HG02852 (cell line): ENCODE data around the gene JOSD1.
A peak's percentile ranks its signal among the peaks of the same experiment; 100 is the strongest.

ENCODE experiments used
- ATAC-seq: cut with Tn5 transposase; IDR thresholded peaks from one replicate; pipeline ENCODE4 v1.9.1; 2021; ENCODE audit warnings: mild to moderate bottlenecking, moderate library complexity; ENCODE audit not compliant: unreplicated experiment

Gene JOSD1

DNA sequence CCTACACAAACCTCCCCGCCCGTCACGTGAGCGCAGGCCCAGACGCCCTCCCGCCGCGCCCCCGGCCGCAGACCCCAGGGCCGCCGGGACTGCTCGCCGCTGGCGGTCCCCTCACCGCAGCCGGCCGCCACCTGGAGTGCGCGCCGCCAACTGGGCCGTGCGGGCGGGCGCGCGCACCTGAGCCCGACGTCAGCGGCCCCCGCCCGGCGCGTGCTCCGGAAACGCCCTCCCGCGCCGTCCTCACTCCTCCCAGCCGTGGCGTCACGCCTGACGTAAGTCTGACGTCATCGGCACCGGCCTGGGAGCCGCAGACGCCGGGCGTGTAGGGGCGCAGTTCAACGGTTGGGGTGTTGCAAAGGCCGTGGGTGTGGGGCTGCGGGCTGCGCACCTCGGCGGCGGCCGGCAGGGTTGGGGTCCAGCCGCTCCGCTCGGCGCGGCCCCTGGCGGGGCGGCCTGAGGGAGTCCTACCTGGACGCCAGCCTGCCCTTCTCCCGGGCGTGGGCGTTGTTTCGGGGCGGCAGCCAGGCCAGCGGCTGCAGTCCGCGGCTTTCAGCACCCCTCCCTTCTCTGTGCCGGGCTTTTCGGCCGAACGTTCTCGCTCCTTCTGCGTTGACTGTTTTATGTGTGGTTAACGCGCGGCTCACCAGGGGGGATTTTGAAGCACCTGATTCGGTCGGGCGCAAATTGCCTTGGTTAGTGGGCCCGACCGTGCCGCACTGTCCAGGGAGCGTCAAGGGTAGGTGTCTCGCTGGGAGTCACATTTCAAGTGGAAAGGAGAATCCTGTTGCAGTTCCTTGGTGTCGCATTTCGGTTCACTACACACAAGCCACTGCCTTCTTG is at the start of gene JOSD1:
Gene JOSD1, minus strand, starts transcription at position 155 of the 840 bp plus-strand sequence. CDS start 956 bp downstream, outside the sequence.
- ATAC-seq = peak; percentile 34

DNA sequence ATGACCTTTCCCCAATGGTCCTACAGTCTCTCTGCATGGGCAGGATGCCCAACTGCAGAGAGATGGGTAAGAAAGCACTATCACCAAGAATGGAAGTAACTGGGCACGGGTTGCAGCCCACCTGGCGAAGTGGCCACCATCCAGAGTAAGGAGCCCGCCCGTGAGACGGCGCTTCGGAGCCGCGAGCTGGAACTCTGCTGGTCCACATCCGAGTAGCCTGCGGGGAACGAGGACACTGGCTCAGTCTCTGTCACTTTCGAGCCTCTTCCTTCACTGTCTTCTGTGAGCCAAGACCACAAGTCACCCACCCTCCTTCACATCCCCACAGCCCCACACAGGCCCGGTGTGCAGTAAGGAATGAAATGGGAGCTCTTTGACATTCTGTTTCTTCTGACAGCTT is 49.4 kb upstream of the JOSD1 start:
- ATAC-seq = no peak

DNA sequence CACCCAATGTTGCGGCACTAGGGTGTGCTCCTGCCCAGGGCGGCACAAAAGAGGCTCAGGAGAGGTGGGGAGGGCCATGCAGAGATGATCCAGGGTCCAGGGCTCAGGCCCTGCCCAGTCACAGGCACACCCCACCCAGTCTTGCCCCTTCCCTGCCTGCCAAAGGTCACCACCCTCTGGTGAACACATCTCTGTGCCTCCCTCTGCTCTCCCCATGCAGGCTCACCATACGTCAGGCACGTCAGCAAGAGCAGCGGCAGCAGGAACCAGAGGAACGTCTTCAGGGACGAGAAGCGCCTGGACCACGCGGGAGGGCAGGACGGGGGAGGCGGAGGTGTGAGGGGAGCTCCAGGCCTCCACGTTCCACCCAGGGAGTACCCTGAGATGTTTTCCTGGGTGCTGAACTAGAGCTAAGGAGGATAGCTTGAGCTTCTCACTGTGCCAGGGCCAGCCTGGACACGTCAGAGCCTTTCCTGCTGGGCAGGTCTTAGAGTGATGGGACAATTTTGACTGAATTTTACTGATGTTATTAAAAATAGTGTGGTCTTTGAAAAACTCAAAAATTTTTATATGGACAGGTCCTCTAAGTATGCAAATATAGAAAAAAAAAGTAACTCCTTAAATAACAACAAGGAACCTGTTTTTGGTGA is 47.9 kb upstream of the JOSD1 start:
- ATAC-seq = no peak

DNA sequence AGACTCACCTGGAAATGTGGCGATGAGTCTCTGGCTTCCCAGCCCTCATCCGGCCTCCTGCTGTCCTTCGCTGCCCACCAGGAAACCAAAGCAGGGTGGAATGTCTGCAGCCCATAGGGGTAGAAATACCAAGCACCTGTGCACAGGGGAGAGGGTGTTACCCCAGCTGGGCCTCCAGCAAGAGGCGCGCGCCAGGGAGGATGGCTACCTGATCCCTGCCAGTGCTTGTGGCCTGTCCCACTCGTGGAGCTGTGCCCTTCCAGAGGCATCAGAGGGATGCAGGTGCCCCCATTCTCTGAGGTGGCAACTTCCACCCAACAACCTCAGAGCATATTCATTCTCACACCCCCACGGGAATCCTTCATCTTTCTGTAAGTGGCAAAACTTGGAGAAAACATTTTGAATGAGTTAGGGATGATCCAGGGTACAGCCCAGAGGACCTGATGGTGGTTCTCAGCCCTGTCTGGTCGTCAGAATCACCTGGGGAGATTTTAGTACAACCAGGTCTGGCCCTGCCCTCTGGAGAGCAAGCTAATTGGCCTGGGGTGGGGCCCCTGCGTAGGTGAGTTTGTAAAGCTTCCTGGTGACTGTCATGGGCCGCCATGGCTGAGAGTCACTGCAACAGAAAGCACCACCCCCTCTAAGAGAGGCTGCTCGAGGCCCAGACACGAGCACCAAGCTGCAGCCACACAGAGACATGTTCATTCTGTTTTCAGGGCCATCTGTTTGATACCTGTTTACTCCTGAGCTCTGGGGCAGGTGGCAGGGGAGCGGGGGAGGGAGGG is 45.1 kb upstream of the JOSD1 start:
- ATAC-seq = no peak

DNA sequence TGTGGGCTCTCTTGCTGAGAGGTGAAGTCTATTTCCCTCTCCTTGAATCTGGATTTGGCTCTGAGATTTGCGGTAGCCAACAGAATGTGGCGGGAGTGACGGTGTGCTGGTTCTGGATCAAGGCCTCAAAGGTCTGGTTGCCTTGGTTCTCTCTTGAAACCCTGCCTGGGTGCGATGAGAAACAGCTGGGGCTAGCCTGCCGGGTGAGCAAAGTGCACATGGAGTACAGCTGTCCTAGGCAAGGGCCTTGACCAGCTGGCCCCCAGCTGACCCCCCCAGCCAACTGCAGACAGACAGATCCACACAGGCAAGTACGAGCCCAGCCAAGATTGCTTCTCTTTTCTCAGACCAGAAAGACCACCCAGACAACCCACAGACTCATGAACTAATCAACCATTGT is 44.2 kb upstream of the JOSD1 start:
- ATAC-seq = no peak

DNA sequence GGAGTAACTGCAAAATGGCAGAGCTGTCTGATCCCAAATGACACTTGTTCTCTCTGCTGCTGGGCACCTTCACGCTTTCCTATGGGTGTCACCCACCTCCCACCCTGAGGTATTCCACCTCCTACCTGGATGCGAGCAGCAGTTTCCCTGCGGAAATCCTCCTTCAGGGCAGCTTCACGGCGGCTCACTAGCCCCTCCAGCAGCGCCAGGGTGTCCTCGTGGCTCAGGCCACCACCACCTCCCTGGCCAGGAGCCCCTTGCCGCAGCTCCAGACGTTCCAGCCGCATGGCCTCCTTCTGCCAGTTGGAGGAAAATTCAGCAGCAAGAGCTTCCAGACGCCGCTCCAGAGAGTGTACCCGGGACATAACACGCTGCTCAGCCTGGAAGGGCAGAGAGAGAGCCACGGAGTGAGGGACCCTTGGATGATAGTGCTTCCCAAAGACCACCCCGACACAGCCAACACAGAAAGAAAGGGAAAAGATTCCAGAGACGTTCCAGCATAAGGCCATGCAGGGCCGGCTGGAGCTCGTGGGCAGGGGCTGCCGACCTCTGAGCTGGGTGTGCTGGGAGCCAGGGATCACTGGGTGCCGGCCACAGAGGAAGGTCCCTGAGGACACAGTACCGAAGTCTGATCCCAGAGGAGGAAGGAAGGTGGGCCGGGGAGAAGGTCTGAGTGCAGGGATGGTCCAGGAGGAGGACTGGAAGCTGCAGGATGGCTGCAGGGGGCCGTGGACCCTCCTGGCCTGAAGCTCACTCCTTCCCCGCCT is 41.6 kb upstream of the JOSD1 start:
- no peak for ATAC-seq

DNA sequence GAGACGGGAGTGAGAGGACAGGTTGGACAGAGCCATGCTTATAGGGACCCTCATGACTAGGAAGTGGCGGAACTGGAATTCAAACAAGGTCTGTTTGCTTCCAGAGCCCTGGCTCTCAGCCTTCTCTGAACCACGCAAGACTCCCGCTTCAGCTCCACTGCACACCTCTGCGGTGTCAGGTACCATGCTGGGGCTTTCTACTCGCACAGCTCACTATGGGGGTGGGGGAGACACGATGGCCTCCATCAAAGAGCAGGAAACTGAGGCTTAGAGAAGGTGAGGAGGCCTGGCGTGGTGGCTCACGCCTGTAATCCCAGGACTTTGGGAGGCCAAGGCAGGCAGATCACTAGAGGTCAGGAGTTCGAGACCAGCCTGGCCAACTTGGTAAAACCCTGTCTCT is 40.8 kb upstream of the JOSD1 start:
- ATAC-seq = no peak

DNA sequence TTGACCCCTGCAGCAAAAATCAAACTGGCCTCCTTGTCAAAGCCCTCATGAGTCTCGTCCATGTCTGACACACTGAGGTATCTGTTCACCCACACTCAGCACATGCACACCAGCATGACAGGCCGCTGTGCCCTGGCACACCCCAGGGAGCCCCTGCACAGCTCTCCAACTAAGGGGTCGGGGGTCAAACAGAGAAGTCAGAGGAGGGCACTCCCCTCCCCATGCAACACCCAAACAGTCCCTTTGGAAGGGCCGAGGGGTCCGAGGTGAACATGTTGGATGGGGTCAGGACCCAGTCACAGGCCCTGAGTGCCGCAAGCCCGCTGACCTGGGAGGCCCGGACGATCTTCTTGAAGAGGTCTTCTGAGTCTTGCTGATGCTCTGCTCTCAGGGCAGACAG is 40.4 kb upstream of the JOSD1 start:
- no peak for ATAC-seq

DNA sequence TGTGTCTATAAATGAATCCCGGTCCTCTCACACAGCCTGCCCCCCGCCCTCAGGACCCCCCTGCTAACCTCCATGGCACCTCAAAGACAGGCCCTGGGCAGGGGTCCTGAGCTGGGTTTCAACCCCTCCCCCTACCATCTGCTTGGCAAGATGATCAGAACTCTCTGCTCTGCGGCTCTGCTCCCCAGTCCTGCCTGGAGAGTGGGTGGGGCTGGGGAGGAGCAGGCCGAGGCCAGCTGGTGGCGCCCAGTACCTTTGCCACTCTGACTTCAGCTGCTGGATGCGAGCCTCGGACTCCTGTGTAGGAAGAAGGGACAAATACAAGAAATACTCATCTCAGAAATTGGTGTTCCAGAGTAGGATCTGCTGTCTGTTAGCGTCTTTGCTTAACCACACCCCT is 40.0 kb upstream of the JOSD1 start:
- ATAC-seq = no peak

DNA sequence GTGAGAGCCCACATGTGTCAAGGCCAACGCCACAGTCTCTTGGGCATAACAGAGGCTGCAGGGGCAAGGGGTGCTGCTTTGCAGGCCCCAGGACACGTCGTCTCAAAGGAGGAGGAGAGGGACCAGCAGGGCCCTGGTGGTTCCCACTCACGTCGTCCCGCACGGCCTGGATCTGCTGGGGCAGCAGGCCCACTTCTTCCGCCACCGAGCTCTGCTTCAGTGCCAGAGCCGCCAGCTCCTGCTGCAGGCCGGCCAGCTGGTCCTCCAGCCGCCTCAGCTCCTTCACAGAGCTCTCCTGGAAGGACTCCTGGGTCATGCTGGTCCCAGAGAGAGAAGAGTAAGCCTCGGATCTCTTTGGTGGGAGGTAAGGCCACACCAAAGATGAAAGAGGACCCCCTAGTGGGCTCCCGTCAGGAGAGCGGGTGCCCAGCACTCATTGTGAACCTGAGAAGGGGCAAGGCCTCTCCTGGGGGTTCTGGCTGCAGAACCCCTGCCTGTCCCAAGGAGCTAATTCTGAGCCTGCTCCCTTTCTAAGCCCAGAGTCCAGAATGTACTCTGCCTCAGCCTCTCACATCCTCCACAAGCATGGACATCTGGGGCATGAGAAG is 39.5 kb upstream of the JOSD1 start:
- no peak for ATAC-seq

DNA sequence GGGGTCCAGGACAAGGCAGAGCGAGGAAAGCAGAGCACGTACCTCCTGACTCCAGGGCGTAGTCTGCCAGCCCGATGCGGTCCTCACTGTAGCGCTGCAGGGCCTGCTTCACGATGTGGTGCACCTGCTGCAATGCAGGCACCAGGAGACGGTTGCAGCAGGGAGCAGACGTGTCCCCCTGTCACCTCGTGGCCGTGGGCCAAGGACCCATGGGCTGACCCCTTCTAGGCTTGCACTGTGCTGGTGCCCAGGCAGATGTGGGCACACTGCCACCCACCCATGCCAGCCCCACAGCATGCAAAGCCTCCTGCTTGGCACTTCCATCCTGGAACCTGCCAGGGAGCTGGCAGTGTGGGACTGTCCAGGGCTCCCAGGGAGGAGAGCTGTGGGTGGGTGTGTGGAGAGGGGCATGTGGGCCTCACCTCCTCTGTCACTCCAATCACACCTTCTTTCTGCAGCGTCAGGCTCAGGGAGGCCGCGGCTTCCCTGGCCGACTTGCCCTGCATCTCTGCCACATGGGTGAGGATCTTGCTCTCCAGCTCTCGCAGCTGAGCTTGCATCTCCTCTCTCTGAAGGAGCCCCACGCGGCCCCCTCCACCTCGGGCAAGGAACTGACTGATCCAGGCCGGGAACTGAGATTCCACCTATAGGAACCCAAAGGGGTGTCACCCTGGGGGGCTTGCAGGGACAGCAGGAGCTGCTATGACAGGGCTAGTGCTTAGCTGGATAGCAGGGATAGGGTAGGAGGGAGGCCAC is 38.7 kb upstream of the JOSD1 start:
- no peak for ATAC-seq

DNA sequence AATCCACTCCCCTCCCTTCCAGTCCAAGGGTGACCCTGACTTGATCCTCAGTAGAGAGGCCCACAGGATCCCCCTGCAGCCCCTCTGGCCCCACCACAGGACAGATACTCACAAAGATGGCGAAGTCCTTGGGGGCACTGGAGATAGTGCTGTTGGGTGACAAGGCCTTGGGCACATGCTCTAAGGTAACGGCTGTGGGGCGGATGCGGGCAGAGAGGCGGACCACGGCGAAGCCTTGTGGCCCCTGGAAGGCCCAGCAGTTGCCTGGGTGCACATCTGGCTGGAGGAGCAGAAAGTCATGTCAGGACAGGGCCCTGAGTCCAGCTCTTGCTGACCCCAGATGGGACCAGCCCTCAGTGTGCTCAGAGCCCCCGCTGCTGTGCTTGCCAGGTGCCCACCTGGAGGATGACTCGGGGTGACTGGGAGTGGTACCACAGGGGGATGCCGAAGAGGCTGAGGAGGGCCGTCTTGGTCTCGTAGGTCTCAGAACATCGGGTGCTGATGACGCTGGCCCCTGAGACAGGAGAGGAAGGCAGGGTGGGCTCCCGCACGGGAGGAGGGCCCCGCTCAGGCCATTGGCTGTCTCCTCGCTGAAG is 37.8 kb upstream of the JOSD1 start:
- no peak for ATAC-seq

DNA sequence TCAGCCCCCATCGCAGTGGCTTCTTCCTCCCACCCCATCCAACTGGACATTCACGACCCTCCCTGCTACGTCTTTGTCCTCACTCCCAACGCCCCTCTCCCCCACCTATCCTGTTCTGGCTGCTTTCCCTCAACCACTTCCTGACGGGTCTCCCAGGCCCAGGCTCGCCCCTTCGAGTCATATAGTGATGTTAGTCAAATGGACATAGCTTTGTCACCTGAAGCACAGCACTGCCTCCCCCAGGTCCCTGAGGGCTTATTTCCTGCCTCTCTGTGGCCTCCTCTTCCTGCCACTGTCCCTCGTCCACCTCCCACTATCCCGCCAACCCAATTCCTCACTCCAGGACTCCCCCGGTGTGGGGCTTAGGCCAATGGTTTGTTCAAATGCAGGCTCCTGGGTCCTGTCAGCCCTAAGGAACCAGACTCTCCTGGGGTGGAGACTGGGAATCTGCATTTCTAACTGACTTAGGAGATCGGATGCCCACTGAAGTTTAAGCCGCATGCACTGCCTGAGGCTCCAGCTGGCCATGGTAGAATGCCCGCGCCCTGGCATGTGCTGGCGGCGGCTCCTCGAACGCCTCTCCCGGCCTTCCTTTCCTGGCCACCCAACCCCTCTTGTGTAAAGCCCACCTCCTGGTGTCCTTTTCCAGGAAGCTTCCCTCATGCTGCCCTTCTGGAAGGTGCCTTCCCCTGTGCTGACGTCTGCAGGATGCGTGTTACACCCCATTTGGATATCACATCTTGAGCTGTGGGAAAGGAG is 36.7 kb upstream of the JOSD1 start:
- no peak for ATAC-seq

DNA sequence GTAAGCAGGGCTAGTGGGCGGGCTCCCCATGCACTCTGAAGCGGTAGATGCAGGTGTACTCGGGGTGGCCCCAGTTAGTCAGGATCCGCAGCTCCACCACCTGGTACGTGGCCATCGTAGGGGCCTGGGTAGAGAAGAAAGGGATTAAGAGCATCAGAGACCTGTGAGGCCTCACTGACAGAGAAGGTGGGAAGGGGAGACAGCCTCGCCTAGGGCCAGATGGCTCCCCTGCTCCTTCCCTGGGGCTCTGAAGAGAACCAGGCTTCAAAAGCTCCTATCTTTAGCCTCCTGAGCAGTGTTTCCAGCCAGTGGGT is 35.5 kb upstream of the JOSD1 start:
- no peak for ATAC-seq

DNA sequence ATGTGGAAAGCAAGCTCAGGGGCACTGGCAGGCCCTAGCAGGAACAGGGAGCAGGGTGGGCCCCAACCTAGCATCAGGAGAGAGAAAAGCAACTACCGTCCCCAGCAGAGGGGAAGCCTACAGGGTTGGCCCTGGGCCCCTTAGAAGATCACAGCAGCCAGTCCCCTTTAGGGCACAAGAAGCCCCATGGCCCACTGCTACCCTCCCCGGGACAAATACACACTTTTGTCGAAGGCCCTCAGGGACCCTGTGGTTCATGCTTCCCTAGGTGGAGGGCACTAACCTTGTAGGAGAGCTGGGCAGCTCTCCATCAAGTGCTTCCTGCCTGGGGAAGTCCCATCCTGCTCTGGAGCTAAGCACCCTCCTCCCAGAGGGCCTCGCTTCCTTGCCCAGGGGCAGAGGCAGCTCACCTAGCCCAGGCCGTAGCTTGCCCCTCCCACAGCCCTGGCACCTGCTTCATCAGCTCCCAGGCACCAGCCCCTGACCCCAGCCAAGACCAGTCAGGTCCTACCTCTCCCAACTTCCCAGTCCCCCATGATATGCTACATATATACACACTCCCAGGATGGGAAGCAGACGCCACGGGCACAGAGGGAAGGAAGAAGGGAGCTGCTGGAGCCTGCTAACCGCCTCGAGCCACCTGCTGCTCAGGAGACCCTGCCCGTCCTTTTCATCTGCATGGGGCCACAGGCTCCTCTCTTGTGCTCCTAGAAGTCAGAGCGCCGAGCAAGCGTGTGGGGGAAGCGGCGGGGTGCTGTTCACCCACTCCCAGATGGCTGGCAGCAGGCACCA is 34.9 kb upstream of the JOSD1 start:
- no peak for ATAC-seq

DNA sequence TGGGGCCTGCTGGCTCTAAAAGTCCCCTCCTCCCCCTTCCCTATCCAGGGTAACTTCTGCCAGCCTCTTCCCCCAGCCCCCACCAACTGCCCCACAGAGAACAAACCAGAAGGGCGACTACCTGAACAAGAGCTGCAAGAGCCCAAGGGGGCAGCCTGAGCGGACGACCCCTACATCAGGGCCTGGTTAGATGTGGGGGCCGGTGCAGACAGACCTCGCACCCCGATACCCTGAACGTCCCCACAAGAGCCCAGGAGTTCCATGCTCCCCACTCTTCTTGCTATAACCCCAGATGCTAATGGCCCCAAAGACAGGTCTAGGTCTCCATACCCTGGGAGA is 34.4 kb upstream of the JOSD1 start:
- ATAC-seq = no peak

DNA sequence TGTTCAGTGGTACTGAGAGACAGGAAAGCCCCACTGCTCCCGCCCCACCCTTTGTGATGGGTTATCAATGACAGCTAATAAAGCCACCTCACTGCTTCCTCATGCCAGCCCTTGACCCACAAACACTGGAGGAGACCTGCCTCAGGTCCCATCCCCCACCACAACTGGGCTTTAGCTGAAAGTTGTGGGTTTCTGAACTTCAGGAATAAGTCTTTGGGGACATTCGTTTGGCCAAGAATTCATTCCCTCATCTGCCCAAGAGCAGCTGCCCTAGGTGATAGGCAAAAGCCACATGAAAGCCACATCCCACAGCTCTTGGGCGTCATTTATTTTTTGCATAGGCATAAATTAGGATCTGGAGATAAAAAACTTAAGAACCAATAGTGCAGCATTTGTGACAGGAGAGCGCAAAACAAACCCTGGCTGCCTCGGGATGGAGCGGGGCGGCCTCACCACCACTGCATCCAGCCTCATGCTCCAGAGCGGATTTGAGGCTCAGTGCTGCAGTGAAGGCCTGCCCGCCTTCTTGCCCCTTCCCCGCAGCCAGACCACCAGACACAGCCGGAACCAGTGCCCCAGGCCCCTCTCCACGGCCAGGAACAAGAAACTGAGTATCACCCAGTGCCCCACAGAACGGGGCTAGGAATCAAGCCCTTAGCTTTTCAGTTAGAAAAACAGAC is 33.8 kb upstream of the JOSD1 start:
- no peak for ATAC-seq
